ENCODE results near the gene PKNOX2.

DNA sequence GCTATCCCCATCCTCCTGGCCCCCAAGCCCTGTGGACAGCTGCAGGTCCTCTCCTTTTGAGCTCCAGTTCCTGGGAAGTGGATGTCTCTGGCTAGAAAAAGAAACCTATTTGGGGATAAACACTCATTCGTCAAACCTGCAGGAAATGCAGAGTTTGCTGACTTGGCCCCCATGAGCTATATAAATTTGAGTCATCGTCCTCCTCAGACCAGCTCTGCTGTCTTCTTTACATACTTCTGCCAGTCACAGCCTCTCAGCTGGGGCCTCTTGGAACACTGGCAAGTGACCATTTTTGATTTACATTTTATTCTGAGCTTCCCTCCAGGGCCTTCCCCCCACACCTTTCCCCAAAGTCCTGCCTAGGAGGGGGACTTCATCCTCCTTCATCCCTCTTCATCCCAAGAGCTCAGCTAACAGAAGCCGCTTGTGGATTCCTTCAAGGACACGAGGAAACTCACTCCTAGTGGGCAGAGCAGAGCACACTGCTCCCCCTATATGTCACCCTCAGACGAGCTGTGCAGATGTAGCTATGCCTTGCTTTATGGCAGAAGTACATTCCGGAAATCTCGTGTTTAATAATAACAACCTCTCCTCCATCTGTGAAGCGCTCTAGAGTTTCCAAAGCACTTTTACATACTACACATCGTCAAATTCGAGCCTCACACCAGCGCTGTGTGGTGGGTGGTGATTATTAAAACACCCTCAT lies 199.7 kb downstream of the PKNOX2 start:
- TF ChIP-seq, protein P1, sequence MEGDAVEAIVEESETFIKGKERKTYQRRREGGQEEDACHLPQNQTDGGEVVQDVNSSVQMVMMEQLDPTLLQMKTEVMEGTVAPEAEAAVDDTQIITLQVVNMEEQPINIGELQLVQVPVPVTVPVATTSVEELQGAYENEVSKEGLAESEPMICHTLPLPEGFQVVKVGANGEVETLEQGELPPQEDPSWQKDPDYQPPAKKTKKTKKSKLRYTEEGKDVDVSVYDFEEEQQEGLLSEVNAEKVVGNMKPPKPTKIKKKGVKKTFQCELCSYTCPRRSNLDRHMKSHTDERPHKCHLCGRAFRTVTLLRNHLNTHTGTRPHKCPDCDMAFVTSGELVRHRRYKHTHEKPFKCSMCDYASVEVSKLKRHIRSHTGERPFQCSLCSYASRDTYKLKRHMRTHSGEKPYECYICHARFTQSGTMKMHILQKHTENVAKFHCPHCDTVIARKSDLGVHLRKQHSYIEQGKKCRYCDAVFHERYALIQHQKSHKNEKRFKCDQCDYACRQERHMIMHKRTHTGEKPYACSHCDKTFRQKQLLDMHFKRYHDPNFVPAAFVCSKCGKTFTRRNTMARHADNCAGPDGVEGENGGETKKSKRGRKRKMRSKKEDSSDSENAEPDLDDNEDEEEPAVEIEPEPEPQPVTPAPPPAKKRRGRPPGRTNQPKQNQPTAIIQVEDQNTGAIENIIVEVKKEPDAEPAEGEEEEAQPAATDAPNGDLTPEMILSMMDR (conservative IDR thresholded peaks at IDR 0.05 in 1 of 2, IDR thresholded peaks at IDR 0.05 in 1 of 2; ENCODE audit: extremely low read depth in 1 of 2, insufficient read depth in 1 of 2, low read depth in 1 of 2, low read length in 2 of 2): no peak
- TF ChIP-seq EZH2 (IDR thresholded peaks at IDR 0.05; ENCODE audit: borderline replicate concordance, low read length): no peak
